ENCODE results near the gene INPP5D.
"Not testable (repeated sequence)": the region's sequence is repeated elsewhere in the genome, so short reads cannot be mapped to it uniquely, and the experiment has no call there.

INPP5D gene

DNA sequence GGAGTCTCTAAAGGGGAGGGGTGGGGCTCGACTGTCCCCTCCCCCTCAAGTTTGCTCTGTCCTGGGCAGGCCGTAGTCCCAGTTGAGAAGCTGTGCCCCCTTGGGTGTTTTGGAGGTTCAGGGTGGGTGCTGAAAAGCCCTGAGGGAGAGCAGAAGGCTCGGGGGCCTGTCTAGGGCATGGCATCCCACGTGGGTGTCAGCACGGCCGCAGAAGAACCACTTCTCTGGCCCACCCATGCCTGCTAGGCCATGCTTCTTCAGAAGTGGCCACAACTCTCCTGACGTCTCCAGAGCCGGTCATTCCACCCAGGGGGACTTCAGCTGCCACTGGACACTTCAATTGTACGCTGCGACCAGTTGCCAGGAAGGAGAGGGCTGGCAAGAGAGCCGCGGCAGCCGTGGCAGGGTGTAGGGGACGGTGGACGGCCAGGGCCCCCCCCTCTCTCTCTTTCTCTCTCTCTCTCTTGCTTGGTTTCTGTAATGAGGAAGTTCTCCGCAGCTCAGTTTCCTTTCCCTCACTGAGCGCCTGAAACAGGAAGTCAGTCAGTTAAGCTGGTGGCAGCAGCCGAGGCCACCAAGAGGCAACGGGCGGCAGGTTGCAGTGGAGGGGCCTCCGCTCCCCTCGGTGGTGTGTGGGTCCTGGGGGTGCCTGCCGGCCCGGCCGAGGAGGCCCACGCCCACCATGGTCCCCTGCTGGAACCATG, at the start of gene INPP5D:
TSS of gene INPP5D (plus strand) at position 546 of the 704 bp plus-strand sequence. CDS start at position 683, 137 bp downstream.
- peak in 1 of 2 donors; percentile 54 for DNase-seq (ENCODE audit: low read depth in 2 of 2)

DNA sequence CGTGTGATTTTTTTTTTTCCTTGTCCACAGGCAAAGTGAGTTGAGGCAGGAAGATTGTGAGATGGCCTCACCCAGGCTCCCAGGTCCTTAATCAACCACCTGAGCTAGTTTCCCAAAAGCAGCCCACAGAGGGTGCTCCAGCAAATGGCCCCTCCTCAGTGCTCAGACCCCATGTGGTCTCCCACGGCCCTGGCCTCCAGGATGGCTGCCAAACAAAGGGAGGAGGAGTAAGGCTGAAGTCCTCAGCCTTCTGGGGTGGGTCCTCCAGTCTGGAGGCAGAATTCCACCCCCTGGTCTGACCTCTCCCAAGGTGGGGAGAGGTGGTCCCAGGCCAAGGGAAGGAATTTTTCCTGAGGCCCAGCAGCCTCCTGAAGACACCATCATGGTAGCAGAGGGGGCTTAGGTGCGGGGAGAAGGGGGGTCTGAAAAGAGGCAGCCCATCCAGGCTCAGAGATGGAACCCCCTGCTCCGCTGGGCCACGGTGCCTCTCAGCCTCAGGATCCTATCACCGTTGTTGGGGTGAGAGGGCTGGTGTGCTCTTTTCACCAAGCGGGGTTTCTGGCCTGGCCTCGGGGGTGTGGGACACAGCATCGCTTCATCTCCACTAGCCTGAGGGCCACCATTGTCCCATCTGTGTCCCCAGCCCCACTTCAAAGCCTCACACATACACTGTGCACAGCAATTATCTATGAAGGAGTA, 49.4 kb upstream of the INPP5D start:
- DNase-seq (ENCODE audit: low read depth in 2 of 2) = no peak

DNA sequence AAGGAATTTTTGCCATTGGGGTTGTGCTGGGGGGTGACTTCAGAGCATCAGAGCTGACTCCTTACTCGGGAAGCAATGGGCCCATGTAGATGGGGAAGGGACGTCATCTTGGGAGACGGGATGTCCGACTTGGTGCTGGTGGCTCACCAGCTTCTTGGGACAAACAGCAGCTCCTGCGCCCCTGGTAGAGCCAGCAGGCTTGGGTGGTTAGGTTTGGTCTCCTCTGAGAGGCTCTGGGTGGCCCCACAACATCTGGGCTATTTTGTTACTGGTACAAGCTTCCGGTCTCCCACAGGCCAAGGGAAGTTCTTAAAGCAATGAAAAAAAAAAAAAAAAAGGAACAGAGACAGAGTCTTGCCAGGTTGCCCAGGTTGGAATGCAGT, 48.9 kb upstream of the INPP5D start:
- DNase-seq (ENCODE audit: low read depth in 2 of 2) = no peak

DNA sequence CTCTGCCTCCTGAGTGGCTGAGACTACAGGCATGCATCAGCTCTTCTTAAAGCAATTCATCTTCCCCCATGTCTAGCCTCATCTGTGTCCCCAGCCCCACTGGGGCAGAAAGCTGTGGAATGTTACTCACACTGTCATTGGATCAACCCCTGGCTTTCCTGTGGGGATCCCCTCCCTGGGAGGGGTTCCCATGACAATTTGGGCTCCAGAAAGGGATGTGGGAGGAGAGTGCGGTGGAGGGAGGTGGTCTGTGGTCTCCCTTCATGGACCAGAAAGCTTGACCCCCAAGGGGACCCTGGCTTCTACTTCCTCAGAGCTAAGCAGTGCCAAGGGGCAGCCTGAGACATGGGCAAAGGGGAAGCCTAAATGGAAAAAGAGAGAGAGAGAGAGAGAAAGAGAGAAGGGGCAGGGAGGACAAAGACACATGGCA, 48.4 kb upstream of the INPP5D start:
- DNase-seq (ENCODE audit: low read depth in 2 of 2) = no peak

DNA sequence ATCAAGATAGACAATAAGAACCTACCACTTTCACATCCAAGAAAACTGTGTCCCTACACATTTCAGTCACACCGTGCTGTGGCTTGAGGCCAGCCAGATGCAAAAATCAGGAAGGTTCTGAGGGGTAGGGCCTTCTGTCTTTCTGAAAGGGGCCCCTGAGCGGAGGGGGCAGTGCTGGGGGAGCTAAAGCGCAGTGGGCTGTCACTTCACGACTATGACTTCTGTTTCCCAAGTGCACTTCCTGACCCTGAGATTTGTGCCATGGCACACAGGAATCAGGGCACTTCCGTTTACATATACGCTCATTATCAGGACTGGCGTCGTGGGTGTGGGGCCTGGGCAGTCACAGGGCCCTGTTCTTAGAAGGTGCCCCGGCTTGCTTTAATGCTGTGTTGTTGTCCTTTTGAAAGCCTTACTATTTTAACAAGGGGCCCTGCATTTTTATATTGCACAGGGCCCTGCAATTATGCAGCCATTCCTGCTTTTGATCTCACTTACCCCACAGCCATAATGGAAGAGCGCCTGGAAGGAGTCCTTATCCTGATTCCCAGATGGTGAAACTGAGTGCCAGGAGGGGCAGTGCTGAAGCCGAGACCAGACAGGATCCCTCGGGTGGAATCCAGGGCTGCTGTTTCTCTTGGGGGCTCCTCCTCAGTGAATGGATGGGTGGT, 47.7 kb upstream of the INPP5D start:
- DNase-seq (ENCODE audit: low read depth in 2 of 2) = no peak

DNA sequence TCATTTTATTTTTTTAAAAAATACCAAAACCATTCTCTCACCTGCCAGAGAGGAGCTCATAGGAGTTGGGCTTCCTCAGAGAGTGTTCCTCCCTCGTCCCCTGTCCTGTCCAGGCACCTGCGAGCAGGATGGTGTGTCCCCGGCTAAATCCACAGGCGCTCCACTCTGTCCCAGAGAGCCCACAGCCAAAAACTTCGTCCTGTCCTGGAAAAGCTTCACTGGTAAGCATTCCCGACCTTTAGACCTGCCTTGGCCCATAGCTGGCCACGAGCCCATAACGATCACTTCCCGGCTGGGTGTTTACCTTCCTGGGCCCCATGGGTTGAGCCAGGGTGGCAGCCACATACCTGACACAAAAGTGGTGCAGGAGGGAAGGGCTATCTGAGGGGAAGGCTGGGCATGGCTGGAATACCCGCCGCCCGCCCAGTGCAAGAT, 47.1 kb upstream of the INPP5D start, which contains the start of gene NGEF:
TSS of gene NGEF (minus strand) at position 230 of the 435 bp plus-strand sequence. CDS start 38,366 bp downstream, outside the sequence.
- no peak for DNase-seq (ENCODE audit: low read depth in 2 of 2)

DNA sequence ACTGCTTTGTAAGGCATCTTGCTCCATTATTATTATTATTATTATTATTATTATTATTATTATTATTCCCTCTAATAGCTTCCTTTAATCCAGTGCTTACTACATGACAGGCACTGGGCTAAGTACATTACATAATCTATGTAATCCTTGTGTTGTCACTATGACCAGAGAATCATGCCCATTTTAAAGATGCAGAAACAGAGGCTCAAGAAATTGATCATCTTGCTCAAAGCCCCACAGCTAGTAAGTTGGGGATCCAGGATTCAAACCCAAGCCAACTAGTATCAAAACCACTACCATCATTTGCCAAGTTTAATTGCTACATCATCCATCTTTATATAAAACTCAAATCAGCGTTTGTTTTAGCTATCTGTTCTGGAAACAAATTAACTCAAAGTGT, 46.5 kb upstream of the INPP5D start:
- DNase-seq (ENCODE audit: low read depth in 2 of 2) = no peak

DNA sequence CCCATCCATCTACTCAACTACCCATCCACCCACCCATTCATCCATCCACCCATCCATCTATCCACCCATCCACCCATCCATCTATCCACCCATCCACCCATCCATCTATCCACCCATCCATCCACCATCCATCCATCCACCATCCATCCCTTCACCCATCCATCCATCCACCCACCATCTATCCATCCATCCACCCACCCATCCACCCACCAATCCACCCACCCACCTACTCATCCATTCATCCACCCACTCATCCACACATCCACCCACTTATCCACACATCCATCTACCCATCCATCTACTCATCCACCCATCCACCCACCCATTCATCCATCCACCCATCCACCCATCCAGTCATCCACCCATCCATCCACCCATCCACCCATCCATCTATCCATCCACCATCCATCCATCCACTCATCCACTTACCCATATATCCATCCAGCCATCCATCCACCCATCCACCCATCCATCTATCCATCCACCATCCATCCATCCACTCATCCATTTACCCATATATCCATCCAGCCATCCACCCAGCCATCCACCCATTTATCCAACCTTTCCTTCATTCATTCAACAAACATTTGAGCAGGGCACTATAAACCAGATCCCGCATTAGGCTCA, 45.0 kb upstream of the INPP5D start:
- no peak for DNase-seq (ENCODE audit: low read depth in 2 of 2)

DNA sequence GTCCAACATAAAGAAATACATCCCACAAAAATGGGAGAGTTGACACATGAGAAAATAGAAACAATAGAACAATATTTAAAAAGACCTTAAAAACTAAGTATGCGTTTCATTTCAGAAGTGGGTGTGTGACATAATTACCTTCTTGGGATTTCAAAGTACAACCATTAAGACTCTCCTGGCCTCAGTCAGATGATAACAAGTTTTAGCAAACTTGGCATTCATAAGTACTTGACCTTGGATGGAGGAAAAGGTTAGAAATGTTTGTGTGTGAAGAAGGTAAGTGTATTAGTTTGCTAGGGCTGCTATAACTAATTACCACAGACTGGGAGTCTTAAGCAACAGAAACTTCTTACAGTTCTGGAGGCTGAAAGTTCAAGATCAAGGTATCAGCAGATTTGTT, 42.2 kb upstream of the INPP5D start:
- DNase-seq (ENCODE audit: low read depth in 2 of 2) = no peak

DNA sequence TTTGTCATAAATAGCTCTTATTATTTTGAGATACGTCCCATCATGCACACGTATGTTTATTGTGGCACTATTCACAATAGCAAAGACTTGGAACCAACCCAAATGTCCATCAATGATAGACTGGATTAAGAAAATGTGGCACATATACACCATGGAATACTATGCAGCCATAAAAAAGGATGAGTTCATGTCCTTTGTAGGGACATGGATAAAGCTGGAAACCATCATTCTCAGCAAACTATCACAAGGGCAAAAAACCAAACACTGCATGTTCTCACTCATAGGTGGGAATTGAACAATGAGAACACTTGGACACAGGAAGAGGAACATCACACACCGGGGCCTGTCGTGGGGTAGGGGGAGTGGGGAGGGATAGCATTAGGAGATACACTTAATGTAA, 40.5 kb upstream of the INPP5D start:
- DNase-seq (ENCODE audit: low read depth in 2 of 2) = not testable (repeated sequence)

DNA sequence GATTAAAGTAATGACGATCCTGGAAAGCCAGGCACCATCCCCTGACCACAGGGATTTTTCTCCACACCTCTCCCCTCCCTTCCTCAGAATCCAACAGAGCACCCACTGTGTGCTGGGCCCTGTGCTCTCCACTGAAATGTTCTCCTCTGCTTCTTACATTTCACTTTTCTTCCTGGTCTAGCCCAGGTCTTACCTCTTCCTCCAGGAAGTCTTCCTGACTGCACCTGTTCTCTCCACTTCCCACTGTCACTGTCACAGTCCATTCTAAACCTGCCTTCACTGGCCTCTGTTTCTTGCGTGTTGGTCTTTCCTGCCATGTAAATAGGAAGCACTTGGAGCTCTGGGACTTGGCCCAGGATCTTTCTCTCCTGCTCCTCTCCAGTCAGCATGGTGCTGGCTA, 39.7 kb upstream of the INPP5D start:
- no peak for DNase-seq (ENCODE audit: low read depth in 2 of 2)

DNA sequence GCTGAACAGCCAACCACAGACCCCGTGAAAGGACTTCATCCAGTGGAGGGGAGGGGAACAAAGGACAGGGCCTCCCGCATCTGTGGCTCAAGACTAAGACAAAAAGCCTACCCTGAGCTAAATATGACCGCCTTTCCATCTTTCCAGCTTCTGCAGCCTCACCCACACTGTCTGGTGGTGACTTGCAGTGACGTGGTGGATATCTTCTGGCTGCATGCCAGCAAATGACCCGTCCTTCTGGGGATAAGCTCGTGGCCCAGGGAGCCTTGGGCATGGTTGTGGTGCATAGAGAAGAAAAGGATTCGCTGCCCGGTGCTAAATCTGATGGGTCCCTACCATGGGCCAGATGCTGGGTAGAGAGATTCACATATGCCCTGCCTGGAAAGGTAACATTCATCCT, 38.4 kb upstream of the INPP5D start:
- DNase-seq (ENCODE audit: low read depth in 2 of 2) = no peak

DNA sequence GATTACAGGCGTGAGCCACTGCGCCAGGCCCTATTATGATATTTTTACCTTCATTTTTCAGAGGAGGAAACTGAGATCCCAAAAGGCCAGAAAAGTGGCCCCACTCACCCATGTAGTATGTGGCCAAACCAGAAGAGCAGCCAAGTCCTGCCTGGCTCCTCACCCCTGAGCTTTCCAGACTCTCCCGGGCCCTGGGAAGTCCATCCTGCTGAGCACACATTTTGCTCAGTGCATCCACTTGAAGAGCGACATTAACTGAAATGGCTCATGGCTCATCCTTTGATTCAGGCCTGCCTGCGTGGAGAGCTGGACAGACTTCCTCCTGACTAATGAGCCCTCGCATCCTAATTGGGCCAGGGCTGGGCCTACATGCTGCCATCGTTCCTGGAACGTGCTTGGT, 37.6 kb upstream of the INPP5D start:
- no peak for DNase-seq (ENCODE audit: low read depth in 2 of 2)

DNA sequence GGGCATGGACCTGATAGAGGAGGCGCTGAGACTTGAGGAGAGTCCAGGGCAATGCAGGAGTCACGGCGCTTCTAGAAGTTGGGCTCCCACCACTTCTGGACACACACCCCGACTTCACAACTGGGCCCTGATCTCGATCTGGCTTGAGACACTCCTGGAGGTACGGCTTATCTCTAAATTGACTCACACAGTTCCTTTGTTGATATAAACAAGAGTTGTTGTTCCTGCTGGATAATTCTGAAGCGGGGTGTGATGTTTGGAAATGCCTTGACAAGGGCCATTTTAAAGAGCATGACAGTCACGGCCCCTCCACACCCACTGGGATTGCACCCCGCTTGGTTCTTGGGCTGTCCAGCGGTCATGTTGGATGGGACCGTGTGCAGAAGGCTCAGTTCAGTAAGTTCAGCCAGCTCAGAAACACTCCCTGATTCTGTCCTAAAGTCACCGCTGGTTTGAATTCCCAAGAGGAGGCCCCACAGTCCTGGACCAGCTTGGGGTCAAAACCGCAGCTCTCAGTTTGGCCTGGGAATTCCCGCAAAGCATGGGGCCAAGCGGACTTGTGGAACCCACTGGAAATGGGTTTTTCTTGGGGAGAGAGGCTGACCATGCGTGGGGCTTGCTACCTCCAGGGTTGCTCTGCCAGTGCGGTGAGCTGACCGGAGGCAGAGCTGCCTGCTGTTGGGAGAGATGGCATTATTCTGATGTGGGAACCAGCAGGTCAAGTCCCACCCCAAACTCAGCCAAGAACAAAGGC, 37.0 kb upstream of the INPP5D start:
- no peak for DNase-seq (ENCODE audit: low read depth in 2 of 2)

DNA sequence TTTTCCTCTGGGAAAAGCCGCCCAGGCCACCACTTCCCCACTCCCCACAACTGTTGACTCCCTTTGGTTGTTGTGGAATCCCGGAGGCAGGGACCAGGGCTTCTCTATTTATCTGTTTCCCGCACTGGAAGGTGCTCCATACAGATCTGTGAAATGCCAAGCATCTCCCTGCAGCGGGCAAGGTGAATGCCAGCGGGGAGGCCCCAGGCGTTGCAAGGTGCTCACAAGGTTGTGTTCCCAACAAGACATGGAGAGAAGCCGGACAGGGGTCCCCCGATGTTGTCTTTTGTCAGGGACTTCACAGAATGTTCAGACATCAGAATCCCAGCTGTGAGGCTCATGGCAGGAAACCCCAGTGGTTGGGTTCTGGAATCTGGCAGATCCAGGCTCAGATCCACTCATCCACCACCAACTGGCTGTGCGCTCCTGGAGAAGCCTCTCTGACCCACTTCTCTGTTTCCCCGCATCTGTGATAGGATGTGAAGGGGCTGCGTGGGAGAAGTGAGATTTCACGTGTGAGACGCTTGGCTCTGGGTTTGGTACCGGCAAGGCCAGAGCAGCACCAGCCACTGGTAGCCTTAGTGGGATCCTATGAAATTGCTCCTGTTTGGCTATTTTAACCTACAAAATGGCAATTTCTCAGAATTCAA, 36.3 kb upstream of the INPP5D start:
- no peak for DNase-seq (ENCODE audit: low read depth in 2 of 2)

DNA sequence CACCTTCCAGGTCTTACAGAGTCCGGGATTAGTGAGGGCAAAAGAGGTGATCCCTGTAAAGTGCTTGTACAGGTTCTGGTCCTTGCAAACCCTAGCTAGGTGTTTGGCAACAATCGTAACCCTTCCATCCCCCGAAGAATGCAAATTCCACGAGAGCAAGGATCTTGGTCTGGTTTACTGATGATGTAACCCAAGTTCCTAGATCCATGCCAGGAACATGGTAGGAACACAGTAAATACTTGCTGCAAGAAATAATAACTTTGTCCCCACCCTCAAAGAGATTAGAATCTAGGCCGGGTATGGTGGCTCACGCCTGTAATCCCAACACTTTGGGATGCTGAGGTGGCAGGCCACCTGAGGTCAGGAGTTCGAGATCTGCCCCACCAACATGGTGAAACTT, 34.4 kb upstream of the INPP5D start:
- DNase-seq (ENCODE audit: low read depth in 2 of 2) = no peak

DNA sequence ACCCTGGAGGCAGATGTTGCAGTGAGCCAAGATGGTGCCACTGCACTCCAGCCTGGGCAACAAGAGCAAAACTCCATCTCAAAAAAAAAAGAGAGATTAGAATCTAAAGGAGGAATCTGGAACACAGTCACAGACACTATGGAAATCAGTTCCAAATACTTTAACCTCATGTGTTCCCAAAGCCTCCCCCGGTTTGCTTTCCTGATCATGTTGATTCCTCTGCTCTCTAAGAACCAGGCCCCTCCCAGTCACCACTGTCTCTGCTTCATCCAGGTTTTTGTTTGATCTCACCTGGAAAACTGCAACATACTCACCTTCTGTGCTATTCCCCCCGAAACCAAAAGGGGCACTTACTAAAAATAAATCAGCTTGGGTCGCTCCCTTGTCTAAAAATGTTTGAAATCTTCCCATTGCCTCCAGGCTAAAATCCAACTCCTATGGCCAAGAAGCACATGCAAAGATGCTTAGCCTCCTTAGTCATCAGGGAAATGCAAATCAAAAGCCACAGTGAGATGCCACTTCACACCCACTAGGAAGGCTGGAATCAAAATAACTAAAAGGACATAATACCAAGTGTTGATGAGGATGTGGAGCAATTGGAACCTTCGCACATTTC, 33.8 kb upstream of the INPP5D start:
- no peak for DNase-seq (ENCODE audit: low read depth in 2 of 2)

DNA sequence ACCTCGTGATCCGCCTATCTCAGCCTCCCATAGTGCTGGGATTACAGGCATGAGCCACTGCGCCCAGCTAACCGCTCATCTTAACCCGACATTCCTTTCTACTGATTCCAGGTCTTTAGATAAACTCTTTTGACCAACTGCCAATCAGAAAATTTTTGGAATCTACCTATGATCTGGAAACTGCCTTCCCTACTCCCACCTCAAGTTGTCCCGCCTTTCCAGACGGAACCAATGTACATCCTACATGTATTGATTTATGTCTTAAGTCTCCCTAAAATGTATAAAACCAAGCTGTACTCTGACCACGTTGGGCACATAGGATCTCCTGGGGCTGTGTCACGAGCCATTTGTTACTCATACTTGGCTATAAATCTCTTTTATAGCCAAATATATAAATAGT, 30.8 kb upstream of the INPP5D start:
- DNase-seq (ENCODE audit: low read depth in 2 of 2) = no peak

DNA sequence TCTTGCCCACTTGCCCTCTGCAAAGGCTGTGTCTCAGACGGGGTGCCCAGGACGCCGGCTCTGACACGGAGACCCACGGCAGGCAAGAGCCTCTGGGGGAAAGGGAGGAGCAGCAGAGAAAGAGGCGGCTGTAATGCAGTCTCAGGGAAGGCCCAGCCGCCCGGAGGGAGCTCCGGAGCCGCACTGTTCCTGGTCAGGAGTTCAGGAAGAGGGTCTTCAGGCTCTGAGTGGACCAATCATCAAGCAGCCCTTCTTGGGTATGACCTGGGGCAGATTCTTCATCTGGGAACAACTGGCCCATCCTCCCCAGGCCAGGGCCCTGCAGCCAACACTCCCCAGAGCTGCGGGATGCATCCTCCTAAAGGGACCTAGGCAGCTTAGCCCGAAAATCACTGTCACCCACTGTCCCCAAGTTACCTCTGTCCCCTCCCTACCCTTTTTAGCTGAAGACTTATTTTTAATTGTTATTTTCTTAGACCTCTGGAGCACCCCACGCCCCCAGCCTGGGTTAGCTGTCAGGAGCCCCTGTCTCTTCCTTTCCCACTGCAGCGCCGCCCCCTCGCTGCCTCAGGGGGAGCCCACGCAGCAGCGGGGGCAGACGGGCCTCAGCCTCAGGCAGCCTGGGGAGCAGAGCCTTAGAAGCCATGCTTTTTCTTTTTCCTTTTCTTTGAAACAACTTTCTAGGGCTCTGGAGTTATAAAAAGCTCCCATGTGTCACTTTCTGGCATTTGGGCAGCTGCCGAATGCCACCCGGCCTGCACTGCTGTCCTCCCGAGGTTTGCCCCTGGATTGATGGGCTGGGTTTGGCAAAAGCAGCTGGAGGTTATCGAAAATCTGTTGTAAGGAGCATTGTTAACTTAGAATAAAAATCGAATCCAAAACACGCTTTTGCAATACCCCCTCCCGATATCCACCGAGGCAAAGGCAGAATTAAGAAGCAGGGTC, 28.3 kb upstream of the INPP5D start:
- no peak for DNase-seq (ENCODE audit: low read depth in 2 of 2)

Data from stimulated activated CD8-positive, alpha-beta memory T cell treated with anti-CD3 and anti-CD28 coated beads, Interleukin-2, amount 100 ng/mL, for 48 hours (primary cell).